ENCODE data around the gene HSPA6. TPM values are rescaled to one million over a fixed set of nuclear protein-coding genes. Genes with fewer than 3 reads are reported as not detected.
A peak's percentile ranks its signal among the peaks of the same experiment; 100 is the strongest.
"Not testable (repeated sequence)": the region's sequence is repeated elsewhere in the genome, so short reads cannot be mapped to it uniquely, and the experiment has no call there.

Gene HSPA6
- 0.59 and 0.99 TPM in 2 replicates for total RNA-seq

- Mint-ChIP-seq H3K27ac (peak within 1 kb of the TSS; percentile 94), H3K4me1 (ENCODE audit: low read depth) (peaks cover 15% of the 10 kb centered on the region)
- intact Hi-C loops (cut with micrococcal nuclease), result not testable (repeated sequence)
Measured at GRCh38 chr1:161523817-161524741, at the start of gene HSPA6. HSPA6 (plus strand) TSS chr1:161524540; CDS start chr1:161524659, 119 bp downstream.

GRCh38 chr1:161477711-161478110, 46.6 kb upstream of the HSPA6 start:
- H3K9me3 Mint-ChIP-seq; H3K36me3 Mint-ChIP-seq (ENCODE audit: low read depth); H3K4me3 Mint-ChIP-seq; H3K27ac Mint-ChIP-seq; H3K4me1 Mint-ChIP-seq (ENCODE audit: low read depth); intact Hi-C loops (cut with micrococcal nuclease); DNase-seq (ENCODE audit: low spot score): not testable (repeated sequence)
- H3K27me3 Mint-ChIP-seq (ENCODE audit: insufficient read depth), result peaks cover 16% of the 10 kb centered on the region

More at GRCh38 chr1:161523817-161524741, at the start of gene HSPA6:
- Mint-ChIP-seq H3K4me3 (peak within 1 kb of the TSS; percentile 85), H3K27me3 (ENCODE audit: insufficient read depth) (peaks cover 42% of the 10 kb centered on the region)
- DNase-seq (ENCODE audit: low spot score), result peak; percentile 65
- H3K36me3 Mint-ChIP-seq (ENCODE audit: low read depth); H3K9me3 Mint-ChIP-seq: not testable (repeated sequence)

- peaks cover 12% of the 10 kb centered on the region for H3K27me3 Mint-ChIP-seq (ENCODE audit: insufficient read depth)
- no peaks in the 10 kb centered on the region for H3K4me1 Mint-ChIP-seq (ENCODE audit: low read depth)
- no peaks in the 10 kb centered on the region for H3K36me3 Mint-ChIP-seq (ENCODE audit: low read depth)
- no peaks in the 10 kb centered on the region for H3K9me3 Mint-ChIP-seq
- H3K27ac Mint-ChIP-seq, result no peak overlapping the region
- intact Hi-C loops (cut with micrococcal nuclease), result no loop called here
- no peak overlapping the region for H3K4me3 Mint-ChIP-seq
- no peak for DNase-seq (ENCODE audit: low spot score)
Measured at GRCh38 chr1:161478985-161479384, 45.4 kb upstream of the HSPA6 start.

- intact Hi-C loops (cut with micrococcal nuclease), result loop anchor here (10.0 kb wide), 1 partner anchor 54 kb away; no protein-coding TSS in a partner anchor
- H3K36me3 Mint-ChIP-seq (ENCODE audit: low read depth), result no peaks in the 10 kb centered on the region
- H3K4me3 Mint-ChIP-seq, result no peak overlapping the region
- peaks cover 15% of the 10 kb centered on the region for H3K27me3 Mint-ChIP-seq (ENCODE audit: insufficient read depth)
- H3K4me1 Mint-ChIP-seq (ENCODE audit: low read depth), result no peaks in the 10 kb centered on the region
- H3K9me3 Mint-ChIP-seq, result no peaks in the 10 kb centered on the region
- DNase-seq (ENCODE audit: low spot score), result no peak
- no peak overlapping the region for H3K27ac Mint-ChIP-seq
Measured at GRCh38 chr1:161480381-161481035, 43.8 kb upstream of the HSPA6 start.

- DNase-seq (ENCODE audit: low spot score), result no peak
- intact Hi-C loops (cut with micrococcal nuclease), result loop anchor here (10.0 kb wide), 1 partner anchor 53 kb away; no protein-coding TSS in a partner anchor
- H3K36me3 Mint-ChIP-seq (ENCODE audit: low read depth), result no peaks in the 10 kb centered on the region
- H3K4me3 Mint-ChIP-seq, result no peak overlapping the region
- H3K27me3 Mint-ChIP-seq (ENCODE audit: insufficient read depth), result peaks cover 13% of the 10 kb centered on the region
- H3K9me3 Mint-ChIP-seq, result no peaks in the 10 kb centered on the region
- H3K27ac Mint-ChIP-seq, result no peak overlapping the region
- no peaks in the 10 kb centered on the region for H3K4me1 Mint-ChIP-seq (ENCODE audit: low read depth)
Measured at GRCh38 chr1:161481624-161482392, 42.5 kb upstream of the HSPA6 start.

- Mint-ChIP-seq H3K4me3 (no peak overlapping the region), H3K9me3 (no peaks in the 10 kb centered on the region), H3K36me3 (ENCODE audit: low read depth) (no peaks in the 10 kb centered on the region), H3K4me1 (ENCODE audit: low read depth) (no peaks in the 10 kb centered on the region), H3K27ac (no peak overlapping the region), H3K27me3 (ENCODE audit: insufficient read depth) (peaks cover 17% of the 10 kb centered on the region)
- intact Hi-C loops (cut with micrococcal nuclease), result loop anchor here (10.0 kb wide), 1 partner anchor 52 kb away; no protein-coding TSS in a partner anchor
- DNase-seq (ENCODE audit: low spot score), result no peak
Measured at GRCh38 chr1:161482610-161483009, 41.7 kb upstream of the HSPA6 start.

- no peaks in the 10 kb centered on the region for H3K4me1 Mint-ChIP-seq (ENCODE audit: low read depth)
- intact Hi-C loops (cut with micrococcal nuclease), result loop anchor here (10.0 kb wide), 1 partner anchor 51 kb away; no protein-coding TSS in a partner anchor
- no peak overlapping the region for H3K4me3 Mint-ChIP-seq
- no peaks in the 10 kb centered on the region for H3K9me3 Mint-ChIP-seq
- H3K27me3 Mint-ChIP-seq (ENCODE audit: insufficient read depth), result peaks cover 21% of the 10 kb centered on the region
- no peak for DNase-seq (ENCODE audit: low spot score)
- no peaks in the 10 kb centered on the region for H3K36me3 Mint-ChIP-seq (ENCODE audit: low read depth)
- no peak overlapping the region for H3K27ac Mint-ChIP-seq
Measured at GRCh38 chr1:161483361-161483760, 41.0 kb upstream of the HSPA6 start.

- Mint-ChIP-seq H3K4me3 (no peak overlapping the region), H3K27me3 (ENCODE audit: insufficient read depth) (peaks cover 33% of the 10 kb centered on the region), H3K4me1 (ENCODE audit: low read depth) (no peaks in the 10 kb centered on the region), H3K27ac (no peak overlapping the region), H3K36me3 (ENCODE audit: low read depth) (no peaks in the 10 kb centered on the region), H3K9me3 (no peaks in the 10 kb centered on the region)
- no peak for DNase-seq (ENCODE audit: low spot score)
- intact Hi-C loops (cut with micrococcal nuclease), result loop anchor here (10.0 kb wide), 1 partner anchor 50 kb away; no protein-coding TSS in a partner anchor
Measured at GRCh38 chr1:161484613-161485012, 39.7 kb upstream of the HSPA6 start.

GRCh38 chr1:161486806-161487741, 37.3 kb upstream of the HSPA6 start:
- DNase-seq (ENCODE audit: low spot score), result peak; percentile 18
- Mint-ChIP-seq H3K36me3 (ENCODE audit: low read depth) (no peaks in the 10 kb centered on the region), H3K4me3 (no peak overlapping the region), H3K27ac (no peak overlapping the region), H3K27me3 (ENCODE audit: insufficient read depth) (peaks cover 54% of the 10 kb centered on the region), H3K9me3 (no peaks in the 10 kb centered on the region), H3K4me1 (ENCODE audit: low read depth) (peaks cover 16% of the 10 kb centered on the region)
- intact Hi-C loops (cut with micrococcal nuclease), result loop anchor here (1.0 to 10.0 kb wide), 2 partner anchors 48 to 254 kb away; no protein-coding TSS in a partner anchor

- intact Hi-C loops (cut with micrococcal nuclease), result no loop called here
- Mint-ChIP-seq H3K36me3 (ENCODE audit: low read depth) (no peaks in the 10 kb centered on the region), H3K27me3 (ENCODE audit: insufficient read depth) (peaks cover 72% of the 10 kb centered on the region), H3K4me1 (ENCODE audit: low read depth) (peaks cover 16% of the 10 kb centered on the region), H3K9me3 (no peaks in the 10 kb centered on the region), H3K27ac (no peak overlapping the region), H3K4me3 (no peak overlapping the region)
- no peak for DNase-seq (ENCODE audit: low spot score)
Measured at GRCh38 chr1:161491472-161491871, 32.9 kb upstream of the HSPA6 start.

- intact Hi-C loops (cut with micrococcal nuclease), result no loop called here
- H3K27me3 Mint-ChIP-seq (ENCODE audit: insufficient read depth), result peaks cover 78% of the 10 kb centered on the region
- no peak overlapping the region for H3K27ac Mint-ChIP-seq
- H3K36me3 Mint-ChIP-seq (ENCODE audit: low read depth), result no peaks in the 10 kb centered on the region
- H3K4me1 Mint-ChIP-seq (ENCODE audit: low read depth), result peaks cover 16% of the 10 kb centered on the region
- no peaks in the 10 kb centered on the region for H3K9me3 Mint-ChIP-seq
- no peak for DNase-seq (ENCODE audit: low spot score)
- H3K4me3 Mint-ChIP-seq, result no peak overlapping the region
Measured at GRCh38 chr1:161492827-161493226, 31.5 kb upstream of the HSPA6 start.

All from activated T-helper 1 cell treated with anti-CD3 and anti-CD28 coated beads, Interleukin-12 subunit alpha, Interleukin-12 subunit beta, Interleukin-2, Interleukin-4 antibody, amounts not matched to agents 30 ng/mL and 10 ng/mL and 1 ng/mL, durations not matched to agents 14 hours and 24 hours and 36 hours (primary cell).